ENCODE measurements around the gene ATP2B2. TPM values are rescaled to one million over a fixed set of nuclear protein-coding genes. Genes with fewer than 3 reads are reported as not detected.

ATP2B2 gene
- total and polyA plus RNA-seq, 2 experiments from 2014 or later: 0.42 to 0.63 TPM

GRCh38 chr3:10459954-10460754 is 45.2 kb downstream of the ATP2B2 start:
- Mint-ChIP-seq H3K27ac (no peak overlapping the region), H3K4me3 (no peak overlapping the region), H3K36me3 (ENCODE audit: low read depth) (no peaks in the 10 kb centered on the region), H3K27me3 (ENCODE audit: insufficient read depth, low read depth, poor library complexity) (peaks cover 2% of the 10 kb centered on the region), H3K4me1 (peaks cover 17% of the 10 kb centered on the region), H3K9me3 (no peaks in the 10 kb centered on the region)
- Histone ChIP-seq H3K79me2 (replicated peaks; ENCODE audit: insufficient read depth) (no peaks in the 10 kb centered on the region), H3F3A (replicated peaks; ENCODE audit: low read depth) (no peaks in the 10 kb centered on the region), H3K9me2 (ENCODE audit: insufficient read depth) (no peaks in the 10 kb centered on the region), H3K36me3 (ENCODE audit: insufficient read depth) (no peaks in the 10 kb centered on the region), H3K27ac (ENCODE audit: low read depth) (no peak overlapping the region), H3K4me3 (no peak overlapping the region), H3K4me2 (no peak overlapping the region), H3K4me1 (ENCODE audit: insufficient read depth) (peaks cover 8% of the 10 kb centered on the region), H4K20me1 (replicated peaks; ENCODE audit: insufficient read depth) (peaks cover 5% of the 10 kb centered on the region; the same call in 1 of the 2 replicates), H3K27me3 (ENCODE audit: insufficient read depth) (no peaks in the 10 kb centered on the region), H2AFZ (no peak overlapping the region)
- DNase-seq (ENCODE audit: low spot score) (peak; percentile 98), ATAC-seq (peak; percentile 98)
- TF ChIP-seq JUNB (IDR thresholded peaks at IDR 0.05; ENCODE audit: unreplicated experiment) (no peak), ZNF331 (CRISPR knock-in tag; IDR thresholded peaks at IDR 0.05; ENCODE audit: low read depth) (peak; percentile 70), ZNF114 (CRISPR knock-in tag; IDR thresholded peaks at IDR 0.05) (peak; percentile 99), EZH2 (IDR thresholded peaks at IDR 0.05; ENCODE audit: low read depth, unreplicated experiment) (no peak), NANOG (IDR thresholded peaks at IDR 0.05; ENCODE audit: borderline replicate concordance) (no peak), ZNF462 (CRISPR knock-in tag; IDR thresholded peaks at IDR 0.05) (peak; percentile 80; the same call in 1 of the 2 replicates), CTCF (conservative IDR thresholded peaks at IDR 0.05; ENCODE audit: low read depth in 2 of 2) (no peak), EZH2phosphoT487 (IDR thresholded peaks at IDR 0.05; ENCODE audit: unreplicated experiment) (no peak), CREB1 (CRISPR knock-in tag; IDR thresholded peaks at IDR 0.05; ENCODE audit: low read depth) (peak; percentile 76; the same call in 1 of the 2 replicates), REST (IDR thresholded peaks at IDR 0.05; ENCODE audit: unreplicated experiment) (peak; percentile 96), ETS1 (IDR thresholded peaks at IDR 0.05) (peak; percentile 48), STAT1 (IDR thresholded peaks at IDR 0.05; ENCODE audit: unreplicated experiment) (no peak), POLR2AphosphoS5 (IDR thresholded peaks at IDR 0.05; ENCODE audit: low read depth) (peak; percentile 28; the same call in 1 of the 2 replicates)

Measured in GM23338 (cell line).